IMR-90 (cell line): ENCODE measurements around the gene TMEM145. TPM values are rescaled to one million over a fixed set of nuclear protein-coding genes. Genes with fewer than 3 reads are reported as not detected.

Experiments
- ATAC-seq: fragments of 200-7000 bp; cut with Tn5 transposase; 2 replicates; pipeline ENCODE4 v1.9.1; 2020; ENCODE audit warnings: low read depth, mild to moderate bottlenecking, moderate library complexity
- BruUV-seq: library from RNA; stranded (reverse); fragments of 400-500 nt; replicated peaks from 2 replicates; lab custom pipeline; 2021; lab: Mats Ljungman, UMichigan
- CTCF ChIA-PET: fragments of 300-600 bp; formaldehyde crosslinking; extraction: SDS; loops from one replicate; lab custom pipeline; 2021; ENCODE audit warnings: antibody characterized with exemption; lab: Yijun Ruan, JAX
- POLR2A ChIA-PET: fragments of 300-600 bp; sonication (Branson Sonifier 250); formaldehyde crosslinking; loops from one replicate; lab custom pipeline; 2022; ENCODE audit warnings: antibody characterized with exemption; ENCODE audit not compliant: unreplicated experiment; lab: Charles Lee
- DNase-seq: peaks from one replicate; pipeline ENCODE4 v3.0.0; 2013
- H2AFZ ChIP-seq: replicated peaks from 2 replicates; pipeline ENCODE3; 2013; ENCODE audit warnings: low read length, mild to moderate bottlenecking; ENCODE audit not compliant: poor library complexity
- H2AK5ac ChIP-seq: 2 replicates; pipeline ENCODE4 v1.6.1; 2013; ENCODE audit warnings: low read depth, low read length, inconsistent platforms
- H2AK9ac ChIP-seq: replicated peaks from 2 replicates; pipeline ENCODE3; 2013; ENCODE audit warnings: mild to moderate bottlenecking, low read depth, low read length, moderate library complexity; ENCODE audit not compliant: poor library complexity
- H2BK120ac ChIP-seq: 2 replicates; pipeline ENCODE4 v1.6.1; 2013; ENCODE audit warnings: low read depth, low read length, inconsistent platforms
- H2BK15ac ChIP-seq: 3 replicates; pipeline ENCODE4 v1.6.1; 2013; ENCODE audit warnings: low read depth, low read length, inconsistent platforms
- H2BK20ac ChIP-seq: 2 replicates; pipeline ENCODE4 v1.6.1; 2013; ENCODE audit warnings: low read depth, mild to moderate bottlenecking, inconsistent platforms, low read length, moderate library complexity
- H2BK5ac ChIP-seq: 2 replicates; pipeline ENCODE4 v1.6.1; 2013; ENCODE audit warnings: mild to moderate bottlenecking, low read depth, low read length, inconsistent platforms; ENCODE audit not compliant: poor library complexity, severe bottlenecking
- H3K14ac ChIP-seq: replicated peaks from 2 replicates; pipeline ENCODE4 v1.6.1; 2013; ENCODE audit warnings: low read depth, low read length, inconsistent platforms
- H3K18ac ChIP-seq: 2 replicates; pipeline ENCODE4 v1.6.1; 2013; ENCODE audit warnings: low read depth, low read length, control low read depth
- H3K23ac ChIP-seq: 2 replicates; pipeline ENCODE4 v1.6.1; 2013; ENCODE audit warnings: low read depth, low read length, inconsistent platforms
- H3K27ac ChIP-seq: 2 replicates; pipeline ENCODE4 v1.5.1; 2013; ENCODE audit warnings: mild to moderate bottlenecking, control low read depth, low read length; ENCODE audit not compliant: insufficient read depth
- H3K27me3 ChIP-seq: 2 replicates; pipeline ENCODE4 v1.6.1; 2013; ENCODE audit warnings: low read length; ENCODE audit not compliant: control insufficient read depth, insufficient read depth
- H3K36me3 ChIP-seq: 2 replicates; pipeline ENCODE4 v1.6.1; 2013; ENCODE audit warnings: low read length, mixed read lengths; ENCODE audit not compliant: control insufficient read depth, insufficient read depth
- H3K4ac ChIP-seq: 2 replicates; pipeline ENCODE4 v1.6.1; 2013; ENCODE audit warnings: low read depth, low read length, inconsistent platforms
- H3K4me1 ChIP-seq: 2 replicates; pipeline ENCODE4 v1.6.1; 2013; ENCODE audit warnings: low read length, mixed read lengths; ENCODE audit not compliant: control insufficient read depth, insufficient read depth
- H3K4me2 ChIP-seq: 2 replicates; pipeline ENCODE4 v1.6.1; 2013; ENCODE audit warnings: low read depth, mild to moderate bottlenecking, control low read depth, low read length, moderate library complexity
- H3K4me3 ChIP-seq: 2 replicates; pipeline ENCODE4 v1.5.1; 2013; ENCODE audit warnings: low read depth, mild to moderate bottlenecking, control low read depth, low read length, moderate library complexity; ENCODE audit not compliant: insufficient read depth
- H3K56ac ChIP-seq: 2 replicates; pipeline ENCODE4 v1.6.1; 2013; ENCODE audit warnings: low read length, inconsistent platforms; ENCODE audit not compliant: insufficient read depth; ENCODE audit errors: extremely low read depth
- H3K79me1 ChIP-seq, 2 experiments: 2 replicates each; pipeline ENCODE4 v1.6.1; 2013; ENCODE audit warnings: low read length in 2 of 2, inconsistent platforms in 1 of 2, low read depth in 1 of 2
- H3K9ac ChIP-seq: 2 replicates; pipeline ENCODE4 v1.6.1; 2013; ENCODE audit warnings: low read depth, low read length, control low read depth
- H3K9me1 ChIP-seq: 2 replicates; pipeline ENCODE4 v1.6.1; 2013; ENCODE audit warnings: low read length, inconsistent platforms; ENCODE audit not compliant: insufficient read depth
- H3K9me3 ChIP-seq: 2 replicates; pipeline ENCODE4 v1.6.1; 2013; ENCODE audit warnings: low read length; ENCODE audit not compliant: control insufficient read depth, insufficient read depth
- H4K20me1 ChIP-seq: 2 replicates; pipeline ENCODE4 v1.6.1; 2013; ENCODE audit warnings: low read length, inconsistent platforms; ENCODE audit not compliant: insufficient read depth
- H4K5ac ChIP-seq: 2 replicates; pipeline ENCODE4 v1.6.1; 2013; ENCODE audit warnings: mild to moderate bottlenecking, low read depth, low read length, control low read depth
- H4K8ac ChIP-seq, 2 experiments: 2 replicates each; pipeline ENCODE4 v1.6.1; 2013; ENCODE audit warnings: low read depth in 2 of 2, low read length in 2 of 2, control low read depth in 1 of 2, inconsistent platforms in 1 of 2
- H4K91ac ChIP-seq: 2 replicates; pipeline ENCODE4 v1.6.1; 2013; ENCODE audit warnings: low read depth, low read length, inconsistent platforms; ENCODE audit not compliant: insufficient read depth
- POLR2A ChIP-seq: IDR thresholded peaks from 2 replicates; pipeline ENCODE4 v1.6.1; 2012; ENCODE audit warnings: mild to moderate bottlenecking, low read depth, low read length
- WGBS, 2 experiments: methylation state at CpG; one replicate each; pipeline versions ENCODE4 v1.1.5 to v1.1.7; 2013; ENCODE audit warnings: missing lambda C conversion rate in 2 of 2; ENCODE audit not compliant: insufficient read length in 1 of 2; ENCODE audit errors: extremely low coverage in 2 of 2; 5-methylcytosine and 5-hydroxymethylcytosine counted together
- dilution Hi-C: fragments of 300-500 bp; cut with HindIII; formaldehyde crosslinking; loops from one replicate; pipeline ENCODE4 v1.14.3; 2018; ENCODE audit warnings: low sequenced_read_pairs; ENCODE audit not compliant: unreplicated experiment
- in situ Hi-C: fragments of 300-500 bp; cut with MboI; formaldehyde crosslinking; loops from 3 replicates; pipeline ENCODE4 v1.14.3; 2019; ENCODE audit warnings: low sequenced_read_pairs, inconsistent platforms, mixed read lengths
- intact Hi-C: fragments of 100-400 bp; cut with micrococcal nuclease; formaldehyde crosslinking; loops from 2 replicates; pipeline ENCODE4 v1.10.0; 2022
- polyA plus RNA-seq, 3 experiments: library from polyadenylated mRNA; depleted of rRNA; stranded (reverse); fragments of >200 nt; gene quantifications; 2 replicates each; pipeline ENCODE4 v1.2.3, GENCODE V29; 2012; ENCODE audit warnings: low replicate concordance in 1 of 3
- total RNA-seq: library from RNA; depleted of rRNA; stranded (reverse); fragments of >200 nt; gene quantifications from 2 replicates; pipeline ENCODE4 v1.2.3, GENCODE V29; 2012

TMEM145 gene
- total and polyA plus RNA-seq, 2 of the 4 experiments (the other 2 are of a cell fraction), result under 0.01 to 0.41 TPM

DNA sequence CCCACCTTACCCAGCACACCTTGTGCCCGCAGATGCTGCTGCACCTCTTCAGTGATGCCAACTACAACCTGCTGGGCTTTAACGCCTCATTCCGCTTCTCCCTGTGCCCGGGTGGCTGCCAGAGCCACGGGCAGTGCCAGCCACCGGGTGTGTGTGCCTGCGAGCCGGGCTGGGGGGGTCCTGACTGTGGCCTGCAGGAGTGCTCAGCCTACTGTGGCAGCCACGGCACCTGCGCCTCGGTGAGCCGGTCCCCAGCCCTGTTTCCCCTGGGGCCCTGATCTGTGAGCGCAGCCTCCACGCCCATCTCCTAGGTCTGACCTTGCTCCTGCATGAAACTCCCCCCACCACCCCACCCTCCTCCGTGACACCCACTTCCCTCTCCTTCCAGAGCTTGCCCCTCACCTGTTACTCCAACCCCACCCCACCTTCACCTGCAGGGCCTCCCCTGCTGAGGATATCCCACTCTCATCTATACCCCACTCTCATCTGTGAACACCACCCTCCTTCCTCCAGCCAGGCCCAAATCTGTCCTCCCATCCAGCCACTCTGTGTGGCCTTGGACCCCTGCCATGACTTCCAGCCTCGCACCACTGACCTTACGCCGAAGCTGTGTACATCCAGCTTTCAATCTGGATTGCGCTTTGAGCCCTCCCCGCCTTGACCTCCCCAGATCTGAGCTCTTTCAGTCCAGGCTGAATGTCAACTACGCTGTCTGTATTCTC is 21.0 kb downstream of the TMEM145 start:
- Histone ChIP-seq H4K20me1 (peaks cover 23% of the 10 kb centered on the region), H3K23ac (no peak overlapping the region), H3K79me1 (peaks cover 5 to 27% of the 10 kb centered on the region in 2 experiments), H4K91ac (no peak overlapping the region), H2AK5ac (no peak overlapping the region), H2BK15ac (no peak overlapping the region), H3K4me3 (no peak overlapping the region), H2BK120ac (no peak overlapping the region), H3K9me1 (peaks cover 2% of the 10 kb centered on the region; the same call in 1 of the 2 replicates), H4K5ac (no peak overlapping the region), H3K27me3 (no peaks in the 10 kb centered on the region), H3K56ac (no peak overlapping the region), H3K27ac (no peak overlapping the region), H3K9ac (no peak overlapping the region), H3K36me3 (peaks cover 21% of the 10 kb centered on the region), H3K4me1 (peaks cover 1% of the 10 kb centered on the region; the same call in 1 of the 2 replicates), H3K9me3 (no peaks in the 10 kb centered on the region), H3K14ac (no peak overlapping the region), H3K4me2 (no peak overlapping the region), H4K8ac (no peak overlapping the region), H2BK20ac (no peak overlapping the region), H3K4ac (no peak overlapping the region), H2AK9ac (no peak overlapping the region), H2AFZ (no peak overlapping the region), H2BK5ac (no peak overlapping the region), H3K18ac (no peak overlapping the region)
- TF ChIP-seq POLR2A, result no peak
- intact Hi-C loops (no loop called here), dilution Hi-C loops (no loop called here), in situ Hi-C loops (no loop called here)
- no TSS peak for BruUV-seq
- ChIA-PET POLR2A (no interaction called here), CTCF (no interaction called here)
- ATAC-seq (no peak), DNase-seq (no peak)
- WGBS, 2 experiments, result 84% methylated on average over 20 of the region's 21 CpGs; no CpG with 5 or more reads in 1 of the 2 experiments
